Stimulated activated CD8-positive, alpha-beta memory T cell treated with anti-CD3 and anti-CD28 coated beads, Interleukin-12 subunit alpha, Interleukin-12 subunit beta, amount 100 ng/mL, for 24 hours (primary cell): ENCODE data around the gene PTCD2.
"Not testable (repeated sequence)": the region's sequence is repeated elsewhere in the genome, so short reads cannot be mapped to it uniquely, and the experiment has no call there.

ENCODE experiments used
- DNase-seq: peaks from one replicate; pipeline ENCODE4 v3.0.0-alpha.2; 2020; ENCODE audit errors: extremely low read depth

The PTCD2 gene

DNA sequence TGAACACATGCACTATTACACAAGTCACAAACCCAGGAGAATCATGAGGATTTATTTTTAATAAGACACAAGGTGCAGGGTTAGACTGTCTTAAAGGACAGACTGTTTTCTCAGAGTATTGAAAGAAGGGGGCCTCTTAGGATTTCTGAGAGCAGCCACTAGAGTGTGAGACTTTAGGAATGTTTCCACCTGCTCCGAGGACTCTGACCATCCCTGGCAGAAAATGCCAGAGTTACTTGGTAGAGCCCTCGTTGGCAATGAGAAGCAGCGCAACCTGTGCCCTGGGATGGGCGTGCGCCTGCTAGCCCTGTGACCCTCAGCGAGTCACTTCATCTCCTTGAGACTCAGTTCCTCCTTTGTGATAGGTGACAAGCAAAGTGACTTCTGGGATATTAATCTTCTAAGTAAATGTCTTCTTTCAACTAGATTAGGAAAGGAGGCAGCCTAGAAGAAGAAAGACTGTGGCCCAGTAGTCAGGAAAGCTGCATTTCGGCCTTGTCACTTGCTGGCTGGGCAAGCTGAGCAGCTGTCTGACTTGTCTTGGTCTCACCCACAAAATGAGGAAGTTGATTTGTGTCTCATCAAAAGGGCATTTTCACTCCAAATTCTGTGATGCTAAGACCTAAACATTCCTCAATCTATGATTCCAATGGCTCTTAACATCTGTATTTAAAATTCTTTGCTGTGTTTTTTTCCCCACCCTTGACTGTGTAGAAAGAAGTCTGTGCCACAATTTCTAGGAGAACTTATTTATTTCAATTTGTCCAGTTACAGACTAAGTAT is 60.5 kb downstream of the PTCD2 start:
- DNase-seq: no peak

DNA sequence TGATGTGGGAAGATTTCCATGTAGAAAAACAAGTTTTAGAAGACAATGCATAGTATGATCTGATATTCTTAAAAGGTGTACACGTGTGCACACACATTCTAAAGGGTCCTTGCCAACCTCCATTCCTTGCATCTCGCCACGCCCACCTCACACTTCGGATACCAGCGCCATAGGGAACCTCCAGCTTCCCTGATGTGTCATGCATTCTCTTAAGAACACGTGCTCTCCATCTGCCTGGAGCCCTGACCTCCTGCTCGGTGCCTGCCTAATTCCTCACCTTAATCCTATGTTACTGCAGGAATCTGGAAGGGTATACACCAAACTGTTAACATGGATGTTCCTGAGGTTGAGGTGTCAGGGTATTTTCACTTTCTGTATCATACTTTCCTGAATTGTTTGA is 63.1 kb downstream of the PTCD2 start:
- DNase-seq: no peak

DNA sequence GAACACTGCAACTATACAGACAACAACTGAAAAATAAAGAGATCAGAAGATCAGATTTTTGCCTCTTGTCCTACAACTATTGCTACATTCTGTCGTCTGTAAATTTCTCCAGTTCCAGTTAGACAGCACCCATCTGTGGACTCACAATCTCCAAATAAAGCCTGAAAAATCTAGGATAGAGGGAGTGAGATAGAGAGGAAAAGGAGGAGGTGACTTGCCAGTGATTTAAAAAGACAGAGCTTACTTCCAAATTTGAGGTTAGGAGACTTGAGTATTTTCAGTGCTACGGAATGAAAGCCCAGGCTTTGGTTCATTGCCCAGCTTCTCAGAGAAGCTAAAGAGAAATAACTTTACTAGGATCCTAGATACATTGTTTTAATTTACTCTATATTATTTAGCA is 63.6 kb downstream of the PTCD2 start:
- DNase-seq: no peak

DNA sequence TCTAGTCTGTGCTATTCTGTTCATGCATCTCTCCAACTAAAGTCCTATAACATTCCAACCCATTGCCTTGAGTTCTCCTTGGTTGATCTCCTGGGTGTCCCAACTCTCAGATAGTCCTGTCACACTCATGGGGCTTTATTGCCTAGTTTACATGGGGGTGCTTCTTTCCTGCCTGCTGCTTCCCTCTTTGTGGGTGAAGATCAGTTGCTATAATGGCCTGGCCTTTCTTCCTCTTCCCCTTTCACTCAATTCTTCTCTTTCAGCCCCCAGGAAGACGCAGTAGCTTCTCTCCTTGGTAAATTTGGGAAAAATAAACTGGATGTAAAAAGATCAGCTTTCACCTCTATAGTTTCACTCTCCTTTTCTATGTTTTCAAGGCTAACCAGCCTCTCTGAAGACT is 66.5 kb downstream of the PTCD2 start:
- DNase-seq: no peak

DNA sequence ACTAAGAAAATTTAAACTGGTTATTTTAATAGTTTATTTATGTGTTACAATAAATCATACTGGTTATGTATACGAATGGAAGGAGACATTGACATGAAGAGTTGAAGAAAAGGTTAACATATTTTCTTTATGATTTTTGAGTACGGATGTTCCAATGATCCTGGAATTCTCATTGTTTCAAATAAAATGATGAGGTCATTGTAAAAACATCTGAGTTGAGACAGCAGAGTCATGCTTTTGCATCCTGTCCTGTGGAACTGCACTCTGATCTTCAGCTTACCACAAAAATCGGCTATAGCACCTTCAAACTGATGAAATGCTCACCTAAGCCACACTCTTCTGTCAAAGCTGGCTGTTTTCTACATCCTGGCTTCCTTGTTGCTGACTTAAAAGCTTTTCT is 67.8 kb downstream of the PTCD2 start:
- DNase-seq: no peak

DNA sequence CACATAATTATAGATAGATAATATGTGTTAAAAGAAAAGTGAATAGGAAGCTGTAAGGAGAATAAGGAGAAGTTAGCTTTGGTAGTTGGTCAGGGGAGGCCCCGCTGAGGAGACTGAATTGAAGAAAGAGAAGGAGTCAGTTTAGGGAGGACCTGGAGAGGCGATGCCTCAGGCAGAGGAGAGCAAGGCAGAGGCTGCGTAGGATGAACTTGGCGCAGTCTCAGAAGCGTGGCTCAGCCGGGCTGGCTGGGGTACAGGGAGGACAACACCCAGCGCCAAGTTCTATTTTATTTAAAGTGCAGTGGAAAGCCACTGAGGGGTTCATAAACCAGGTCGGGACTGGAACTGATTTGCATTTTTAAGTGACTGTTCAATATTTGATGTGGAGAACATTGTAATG is 68.5 kb downstream of the PTCD2 start:
- DNase-seq: no peak

DNA sequence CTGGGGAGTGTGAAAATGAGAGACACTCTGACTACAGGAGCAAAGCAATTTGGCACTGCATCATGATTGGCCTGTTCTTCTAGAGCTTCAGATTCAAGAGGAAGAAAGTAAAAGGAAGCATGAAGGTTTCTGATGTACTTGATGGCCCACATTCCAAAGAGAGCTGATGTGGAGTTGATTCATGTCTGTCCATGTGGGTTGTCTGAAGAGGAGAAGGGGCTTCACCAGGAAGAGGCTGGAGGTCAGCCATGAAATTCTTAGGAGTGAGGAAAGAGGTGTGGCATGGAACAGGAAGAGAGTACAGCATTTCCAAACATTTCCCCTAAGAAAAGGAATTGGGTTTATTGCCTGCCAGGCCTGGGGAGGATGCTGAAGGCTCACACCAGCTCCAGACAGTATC is 70.7 kb downstream of the PTCD2 start:
- no peak for DNase-seq

DNA sequence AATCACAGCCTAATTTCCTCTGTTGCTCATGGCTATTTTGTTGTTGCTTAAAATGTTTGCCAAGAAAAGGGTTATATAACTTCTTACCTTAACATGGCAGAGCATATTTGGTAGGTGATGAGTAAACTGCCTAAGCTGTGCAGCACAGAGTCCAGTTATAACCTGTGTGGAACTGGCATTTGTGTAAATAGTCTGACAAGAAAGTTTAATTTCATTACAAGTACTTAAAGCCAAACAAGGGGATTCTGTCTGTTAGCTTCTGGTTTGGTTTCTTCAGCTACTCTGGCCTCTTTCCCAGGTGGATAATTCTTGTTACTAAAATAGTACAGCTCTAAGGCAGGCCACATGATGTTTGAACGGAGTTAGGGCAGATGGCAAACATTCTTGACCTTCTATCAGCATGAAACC is 72.2 kb downstream of the PTCD2 start:
- no peak for DNase-seq

DNA sequence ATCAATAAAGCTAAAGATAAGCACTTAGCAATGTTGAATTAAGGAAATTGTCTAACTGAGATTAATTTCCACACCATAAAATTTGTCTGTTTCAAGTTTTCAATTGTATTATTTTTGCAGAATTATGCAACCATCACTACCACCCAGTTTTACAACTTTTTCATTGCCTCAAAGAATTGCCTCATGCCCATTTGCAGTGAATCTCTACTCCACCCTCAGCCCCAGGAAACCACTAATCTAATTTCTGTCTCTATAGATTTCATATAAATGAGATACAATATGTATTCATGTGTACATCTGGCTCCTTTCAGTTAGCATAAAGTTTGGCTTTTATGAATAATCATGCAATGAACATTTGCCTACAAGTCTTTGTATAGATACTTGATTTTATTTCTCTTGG is 72.9 kb downstream of the PTCD2 start:
- DNase-seq: no peak

DNA sequence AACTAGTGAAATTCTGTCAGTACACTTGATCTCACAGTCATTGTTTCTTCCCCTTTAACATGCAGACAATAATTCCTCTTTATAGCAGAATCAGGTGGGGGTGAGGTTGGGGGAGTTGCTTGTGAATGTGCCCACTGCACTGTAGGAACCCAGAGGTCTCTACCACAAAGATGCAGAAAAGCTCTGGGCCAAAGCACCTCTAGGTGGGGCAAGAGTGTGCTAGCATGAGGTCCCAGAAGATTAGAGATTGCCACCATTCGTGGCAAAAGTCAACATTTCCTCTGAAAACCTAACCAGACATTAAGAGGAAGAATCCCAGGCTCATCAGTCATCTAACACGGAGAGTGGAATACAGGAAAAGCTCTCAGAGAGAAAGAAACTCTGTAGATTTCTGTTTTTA is 74.5 kb downstream of the PTCD2 start:
- DNase-seq: no peak

DNA sequence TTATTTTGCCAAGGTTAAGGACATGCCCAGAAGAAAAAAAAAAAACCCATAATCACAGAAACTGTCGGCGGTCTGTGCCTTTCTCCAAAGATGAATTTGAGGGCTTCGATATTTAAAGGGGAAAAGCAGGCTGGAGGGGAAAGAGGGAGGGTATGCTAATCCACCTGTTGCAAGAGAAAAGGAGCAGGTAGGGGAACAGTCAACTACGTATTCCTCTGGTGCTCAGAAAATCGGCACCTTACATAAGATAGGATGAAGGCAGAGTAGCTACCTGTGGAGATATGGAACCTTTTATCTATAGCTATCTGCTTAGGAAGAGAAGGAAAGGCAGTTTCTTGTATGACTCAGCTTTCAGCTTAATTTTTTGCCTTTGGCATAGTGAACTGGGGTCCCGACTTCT is 77.7 kb downstream of the PTCD2 start:
- DNase-seq: no peak

DNA sequence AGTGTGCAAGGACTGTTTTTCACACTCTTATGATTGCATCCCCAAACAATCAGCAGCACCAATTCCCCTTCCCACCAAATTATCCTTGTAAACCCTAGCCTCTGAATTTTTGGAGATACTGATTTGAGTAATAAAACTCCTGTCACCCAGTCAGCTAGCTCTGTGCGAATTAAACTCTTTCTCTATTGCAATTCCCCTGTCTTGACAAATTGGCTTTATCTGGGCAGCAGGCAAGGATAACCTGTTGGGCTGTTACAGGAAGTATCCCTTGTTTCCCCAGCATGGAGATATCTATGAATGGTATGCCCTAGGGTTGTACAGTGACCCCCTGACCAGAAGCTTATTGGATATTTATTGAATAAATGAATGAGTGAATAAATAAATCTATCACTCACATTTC is 80.8 kb downstream of the PTCD2 start:
- no peak for DNase-seq

DNA sequence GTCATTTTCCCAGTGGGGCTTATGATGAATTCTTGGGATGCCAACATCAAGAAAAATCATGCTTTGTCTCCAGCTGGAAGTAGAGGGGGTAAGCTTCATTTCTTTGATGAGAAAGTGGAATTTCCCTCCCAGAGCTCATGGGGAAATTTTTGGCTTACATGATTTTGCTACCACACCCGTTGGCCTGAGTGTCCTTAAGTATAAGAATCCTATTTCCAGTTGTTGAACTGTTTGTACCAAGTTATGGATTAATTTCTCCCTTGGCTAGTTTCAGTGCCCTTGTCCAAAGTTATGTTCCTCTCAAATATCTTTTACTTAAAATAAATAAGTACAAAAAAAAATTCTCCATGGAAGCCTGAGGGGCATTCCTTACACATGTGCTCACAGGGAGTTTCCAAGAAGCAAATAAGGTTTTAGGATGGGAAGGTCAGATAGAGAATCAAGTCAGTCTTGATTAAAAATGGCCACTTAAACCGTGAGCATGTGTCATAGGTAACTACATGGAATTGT is 82.3 kb downstream of the PTCD2 start:
- DNase-seq: no peak

DNA sequence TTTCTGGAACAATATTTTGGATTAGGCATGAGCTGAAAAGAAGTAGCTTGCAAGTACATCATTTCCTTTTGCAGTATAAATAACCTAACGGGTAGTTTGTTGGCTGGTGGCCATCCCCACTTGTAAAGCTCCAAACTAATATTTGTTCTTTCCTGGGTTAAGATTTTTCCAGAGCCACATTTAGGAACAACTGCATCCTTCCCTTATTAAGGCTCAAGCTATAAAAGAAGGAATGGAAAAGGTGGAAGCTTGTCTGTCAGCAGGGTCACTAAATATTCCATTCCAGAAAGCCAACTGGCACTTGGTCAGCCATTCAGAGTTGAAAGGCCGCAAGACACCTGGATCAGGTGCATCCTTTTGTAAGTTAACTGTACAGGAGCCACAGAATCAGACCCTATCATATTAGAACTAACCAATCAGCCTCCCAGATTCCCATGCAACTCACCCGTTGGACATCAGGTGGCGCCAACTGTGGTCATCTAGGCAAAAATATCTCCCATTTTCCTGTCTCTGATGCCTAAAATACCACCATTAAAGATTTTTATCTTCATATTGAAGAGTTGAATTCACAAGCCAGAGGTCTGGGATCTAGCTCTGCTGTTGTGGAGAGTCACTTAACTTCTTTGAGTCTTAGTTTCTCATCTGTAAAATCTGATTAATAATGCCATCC is 82.9 kb downstream of the PTCD2 start:
- no peak for DNase-seq

DNA sequence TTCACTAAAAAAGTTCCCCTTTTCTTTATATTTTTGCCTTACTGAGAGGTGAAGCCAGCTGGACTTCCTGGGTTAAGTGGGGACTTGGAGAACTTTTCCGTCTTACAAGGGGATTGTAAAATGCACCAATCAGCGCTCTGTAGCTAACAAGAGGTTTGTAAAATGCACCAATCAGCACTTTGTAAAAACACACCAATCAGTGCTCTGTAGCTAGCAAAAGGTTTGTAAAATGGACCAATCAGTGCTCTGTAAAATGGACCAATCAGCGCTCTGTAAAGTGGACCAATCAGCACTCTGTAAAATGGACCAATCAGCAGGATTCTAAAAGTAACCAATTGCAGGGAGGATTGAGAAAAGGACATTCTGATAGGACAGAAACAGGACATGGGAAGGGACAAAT is 84.6 kb downstream of the PTCD2 start:
- DNase-seq: not testable (repeated sequence)

DNA sequence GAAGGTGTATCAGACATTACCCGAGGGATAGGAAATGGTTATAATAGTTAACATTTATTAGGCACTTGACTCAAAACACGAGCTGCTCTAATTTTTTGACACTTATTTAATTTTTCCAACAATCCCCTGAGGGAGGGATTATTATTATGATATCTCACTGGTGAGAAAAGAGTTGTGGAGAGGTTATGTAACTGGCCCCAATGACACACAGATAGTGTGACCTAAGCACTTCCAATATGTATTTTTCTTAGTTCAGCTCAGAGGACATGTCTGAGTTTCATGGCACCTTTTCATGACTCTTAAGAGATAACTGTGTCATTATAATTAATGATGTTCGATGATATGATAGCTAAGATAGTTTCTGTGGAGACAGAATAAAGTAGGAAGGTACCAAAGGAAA is 86.9 kb downstream of the PTCD2 start:
- no peak for DNase-seq

DNA sequence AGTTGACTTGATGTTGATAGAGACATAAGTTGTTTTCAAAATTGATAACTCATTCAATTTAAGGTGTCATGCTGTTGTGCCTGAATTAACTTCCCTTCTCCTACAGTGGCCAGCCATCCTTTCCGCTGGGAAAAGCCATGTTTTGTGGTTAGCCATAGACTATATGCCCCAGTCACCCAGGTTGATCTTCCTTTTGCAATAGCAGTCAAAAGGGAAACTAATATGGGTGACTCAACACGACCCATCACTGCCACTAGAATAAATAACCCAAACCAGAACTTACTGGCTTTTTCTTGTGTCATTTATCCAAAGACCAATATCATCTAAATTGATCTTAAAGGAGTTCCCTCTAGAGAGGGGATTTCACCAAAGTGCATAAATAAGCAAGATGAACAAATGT is 87.4 kb downstream of the PTCD2 start:
- no peak for DNase-seq

DNA sequence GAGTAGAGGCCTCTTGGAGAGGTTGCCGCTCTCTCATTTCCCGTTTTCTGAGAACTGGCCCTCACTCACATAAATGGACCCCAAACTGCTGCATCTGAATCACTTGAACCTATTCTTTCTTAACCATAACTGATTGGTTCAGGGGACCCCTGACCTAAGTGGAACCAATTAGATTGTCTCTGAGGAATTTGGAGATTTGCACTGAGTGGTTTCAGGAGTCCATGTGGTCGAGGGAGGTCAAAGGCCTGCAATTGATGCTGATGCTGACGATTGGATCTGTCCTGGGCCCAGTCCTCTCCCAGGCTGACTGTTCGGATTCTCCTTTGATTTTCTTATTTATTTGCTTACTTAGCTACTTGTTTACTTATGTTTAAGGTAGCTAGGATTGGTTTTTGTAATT is 88.0 kb downstream of the PTCD2 start:
- no peak for DNase-seq

DNA sequence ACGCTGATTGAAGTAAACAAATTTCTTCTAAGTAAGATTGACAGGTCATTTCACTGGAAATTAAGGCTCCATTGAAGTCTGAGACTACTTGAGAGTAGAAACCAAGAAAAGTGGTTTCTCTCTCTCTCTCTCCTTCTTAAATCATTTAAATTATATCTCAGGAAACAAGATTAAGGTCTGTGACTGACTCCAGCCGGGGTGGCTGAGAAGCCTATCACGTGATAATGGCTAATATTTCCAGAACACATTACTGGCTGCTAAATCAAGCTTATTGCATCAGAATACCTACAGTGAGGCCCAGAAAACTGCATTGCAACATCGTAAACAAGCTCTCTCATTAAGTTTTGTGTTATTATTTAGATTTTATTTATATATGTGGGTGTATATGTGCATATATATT is 88.4 kb downstream of the PTCD2 start:
- no peak for DNase-seq

DNA sequence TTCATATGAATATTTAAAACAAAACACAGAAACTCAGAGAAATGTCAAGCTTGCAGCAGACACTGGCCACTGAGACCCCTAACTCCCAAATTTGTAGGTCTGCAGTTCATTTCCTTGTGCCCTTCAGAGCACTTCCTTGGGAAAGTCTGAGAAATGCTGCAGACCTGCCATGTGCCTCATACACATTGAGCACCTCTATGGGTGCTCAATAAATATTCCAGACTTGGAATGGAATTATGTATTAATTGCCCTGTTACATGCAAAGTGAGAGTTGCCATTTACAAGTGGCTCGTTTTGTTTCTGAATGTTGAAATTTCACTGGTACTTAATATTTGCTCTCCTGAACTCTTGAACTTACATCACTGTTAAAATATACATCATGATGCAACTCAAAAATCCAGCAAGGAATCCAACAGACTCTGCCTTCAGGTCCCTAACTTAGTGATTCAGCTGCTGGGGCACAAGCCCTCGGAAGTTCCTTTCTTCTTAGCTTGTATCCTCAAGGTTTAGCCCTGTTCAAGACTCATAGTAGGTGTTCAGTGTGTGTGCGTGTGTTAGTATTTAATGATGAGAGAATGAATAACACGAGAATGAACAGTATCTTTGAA is 90.6 kb downstream of the PTCD2 start:
- DNase-seq: no peak

DNA sequence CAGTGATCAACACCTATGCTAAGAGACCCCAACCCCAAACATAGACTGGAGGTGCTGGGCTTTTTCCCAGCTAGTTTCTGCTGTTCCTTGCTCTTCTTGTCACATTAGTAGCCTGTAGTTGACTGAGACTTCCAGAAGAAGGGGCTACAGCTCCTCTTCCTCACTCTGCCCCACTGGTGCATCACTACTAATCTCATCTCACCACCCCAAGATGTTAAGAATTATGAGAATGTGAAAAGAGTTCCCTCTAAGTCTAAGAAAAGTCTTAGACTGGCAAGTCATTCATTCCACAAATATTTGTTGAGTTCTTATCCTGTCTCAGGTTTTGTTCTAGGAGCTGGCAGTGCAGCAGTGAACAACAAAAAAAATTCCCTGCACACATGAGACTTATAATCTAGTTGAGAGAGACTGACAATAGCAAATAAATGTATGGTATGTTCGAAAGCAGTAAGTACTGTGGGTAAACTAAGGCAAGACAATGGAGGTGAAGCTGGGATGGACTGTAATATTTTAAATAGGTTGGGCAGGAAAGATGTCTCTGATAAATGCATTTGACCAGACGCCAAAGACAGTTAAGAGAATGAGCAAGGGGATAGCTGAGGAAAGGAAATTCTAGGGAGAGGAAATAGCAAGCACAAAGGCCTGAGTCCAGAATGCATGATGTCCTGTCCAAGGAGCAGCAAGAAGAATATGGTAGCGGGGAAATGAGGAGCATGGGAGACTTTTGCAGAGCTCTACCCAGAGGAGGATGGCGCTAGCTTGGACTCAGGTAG is 92.3 kb downstream of the PTCD2 start:
- DNase-seq: no peak

DNA sequence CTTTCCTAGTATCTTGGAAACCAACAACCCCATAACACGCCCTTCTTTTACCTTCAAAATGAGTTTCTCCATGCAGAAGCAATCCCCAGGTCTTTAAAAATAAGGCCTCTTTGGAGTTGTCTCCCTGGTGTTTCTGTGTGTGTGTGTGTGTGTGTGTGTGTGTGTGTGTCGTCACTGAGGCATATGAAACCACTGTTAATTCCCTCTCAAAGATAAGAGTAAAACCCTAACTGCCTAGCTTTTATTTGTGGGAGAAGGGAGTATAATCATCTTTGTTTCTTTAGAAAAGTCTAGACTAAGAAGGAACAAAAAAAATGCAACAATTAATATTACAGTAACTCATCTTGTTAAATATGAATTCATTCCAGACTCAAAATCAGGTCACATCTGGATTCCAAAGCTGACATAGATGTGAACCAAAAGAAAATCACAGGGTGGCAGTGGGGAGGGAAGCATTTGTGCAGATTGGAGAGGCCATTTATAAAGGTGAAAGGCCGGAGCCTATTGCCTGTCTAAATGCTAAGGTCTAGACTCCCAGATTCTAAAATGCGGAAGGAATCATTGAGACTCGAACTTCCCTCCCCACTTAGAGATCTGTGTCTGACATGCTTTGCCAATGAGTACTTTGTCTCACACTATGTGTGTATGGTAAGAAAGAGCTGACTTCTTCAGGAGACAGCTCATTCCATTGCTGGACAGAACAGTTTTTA is 95.6 kb downstream of the PTCD2 start:
- DNase-seq: no peak
